HG03565 (cell line): ENCODE results near the gene CROCC2.
"Not testable (repeated sequence)": the region's sequence is repeated elsewhere in the genome, so short reads cannot be mapped to it uniquely, and the experiment has no call there.

Experiments
- ATAC-seq: cut with Tn5 transposase; IDR thresholded peaks from one replicate; pipeline ENCODE4 v1.9.1; 2021; ENCODE audit warnings: mild to moderate bottlenecking, moderate library complexity; ENCODE audit not compliant: unreplicated experiment

CROCC2 gene

GRCh38 chr2:240964704-240965295, 58.7 kb downstream of the CROCC2 start:
- no peak for ATAC-seq

- no peak for ATAC-seq
Measured at GRCh38 chr2:240965296-240965904, 59.3 kb downstream of the CROCC2 start.

- ATAC-seq = no peak
Measured at GRCh38 chr2:240965905-240966456, 59.8 kb downstream of the CROCC2 start.

GRCh38 chr2:240966457-240966905, 60.3 kb downstream of the CROCC2 start:
- no peak for ATAC-seq

- ATAC-seq = no peak
Measured at GRCh38 chr2:240966906-240967680, 61.0 kb downstream of the CROCC2 start.

GRCh38 chr2:240967681-240968621, 61.8 kb downstream of the CROCC2 start:
- no peak for ATAC-seq

GRCh38 chr2:240968731-240969624, 62.8 kb downstream of the CROCC2 start:
- ATAC-seq = no peak

- ATAC-seq = no peak
Measured at GRCh38 chr2:240970104-240970503, 64.0 kb downstream of the CROCC2 start.

- ATAC-seq = no peak
Measured at GRCh38 chr2:240970816-240971215, 64.7 kb downstream of the CROCC2 start.

GRCh38 chr2:240972201-240972600, 66.1 kb downstream of the CROCC2 start:
- ATAC-seq = no peak

- no peak for ATAC-seq
Measured at GRCh38 chr2:240972636-240973521, 66.7 kb downstream of the CROCC2 start.

GRCh38 chr2:240974771-240975572, 68.8 kb downstream of the CROCC2 start:
- no peak for ATAC-seq

GRCh38 chr2:240975903-240976302, 69.8 kb downstream of the CROCC2 start:
- not testable (repeated sequence) for ATAC-seq

- ATAC-seq = no peak
Measured at GRCh38 chr2:240981280-240981679, 75.1 kb downstream of the CROCC2 start.

- no peak for ATAC-seq
Measured at GRCh38 chr2:240981871-240982800, 76.0 kb downstream of the CROCC2 start.

- no peak for ATAC-seq
Measured at GRCh38 chr2:240982821-240983281, 76.7 kb downstream of the CROCC2 start.
